H1 (cell line): ENCODE measurements around the gene HDLBP. TPM values are rescaled to one million over a fixed set of nuclear protein-coding genes. Genes with fewer than 3 reads are reported as not detected.

ENCODE experiments used
- CTCF ChIA-PET: fragments of 300-600 bp; sonication (Branson Sonifier 250); formaldehyde crosslinking; loops from one replicate; lab custom pipeline; 2021; ENCODE audit not compliant: partially characterized antibody; lab: Charles Lee
- POLR2A ChIA-PET: fragments of 300-600 bp; sonication (Branson Sonifier 250); formaldehyde crosslinking; loops from one replicate; lab custom pipeline; 2021; ENCODE audit warnings: inconsistent platforms; ENCODE audit not compliant: partially characterized antibody; lab: Charles Lee
- DNase-seq, 2 experiments: peaks; one replicate each; pipeline versions ENCODE4 v3.0.0 to v3.0.0-alpha.2; 2010 to 2022; ENCODE audit warnings: low spot score in 2 of 2, low read depth in 1 of 2, mixed read lengths in 1 of 2
- FAIRE-seq: peaks from 2 replicates; lab custom pipeline; 2011; peaks lifted over from hg19 to GRCh38; lab: Jason Lieb, UNC
- H2AFZ ChIP-seq: 2 replicates; pipeline ENCODE4 v1.8.1; 2012; ENCODE audit warnings: low read length, inconsistent platforms
- H2AK5ac ChIP-seq: 2 replicates; pipeline ENCODE4 v1.6.1; 2013; ENCODE audit warnings: low read depth, low read length
- H2BK120ac ChIP-seq: replicated peaks from 2 replicates; pipeline ENCODE3; 2013; ENCODE audit warnings: low read depth, low read length, inconsistent platforms
- H2BK12ac ChIP-seq: 2 replicates; pipeline ENCODE4 v1.6.1; 2013; ENCODE audit warnings: low read depth, low read length
- H2BK15ac ChIP-seq: 2 replicates; pipeline ENCODE4 v1.6.1; 2013; ENCODE audit warnings: low read length
- H2BK20ac ChIP-seq: 2 replicates; pipeline ENCODE4 v1.6.1; 2013; ENCODE audit warnings: low read length
- H2BK5ac ChIP-seq: 2 replicates; pipeline ENCODE4 v1.6.1; 2013; ENCODE audit warnings: low read depth, low read length
- H3K14ac ChIP-seq: 2 replicates; pipeline ENCODE4 v1.6.1; 2013; ENCODE audit warnings: inconsistent platforms; ENCODE audit not compliant: insufficient read length
- H3K18ac ChIP-seq: 2 replicates; pipeline ENCODE4 v1.6.1; 2013; ENCODE audit warnings: low read length; ENCODE audit errors: extremely low read depth
- H3K23ac ChIP-seq: 2 replicates; pipeline ENCODE4 v1.6.1; 2013; ENCODE audit warnings: inconsistent platforms; ENCODE audit not compliant: insufficient read length
- H3K23me2 ChIP-seq: 2 replicates; pipeline ENCODE4 v1.6.1; 2013; ENCODE audit warnings: low read depth, low read length
- H3K27ac ChIP-seq: 2 replicates; pipeline ENCODE4 v1.6.1; 2011; ENCODE audit warnings: low read depth, low read length, inconsistent platforms
- H3K27me3 ChIP-seq, 4 experiments: replicated peaks in 1 of 4; 1 replicate in 1 of 4; 2 replicates in 3 of 4; pipeline versions ENCODE4 v1.6.1 to v1.8.1; 2011 to 2013; ENCODE audit warnings: low read length in 3 of 4, mild to moderate bottlenecking in 3 of 4, inconsistent platforms in 2 of 4, mixed read lengths in 2 of 4, moderate library complexity in 1 of 4; ENCODE audit not compliant: control insufficient read depth in 3 of 4, insufficient read depth in 3 of 4; ENCODE audit errors: extremely low read depth in 1 of 4
- H3K36me3 ChIP-seq, 4 experiments: 2 replicates each; pipeline versions ENCODE4 v1.6.1 to v1.8.1; 2011 to 2013; ENCODE audit warnings: mild to moderate bottlenecking in 4 of 4, low read length in 3 of 4, moderate library complexity in 2 of 4, control low read depth in 1 of 4, inconsistent platforms in 1 of 4; ENCODE audit not compliant: insufficient read depth in 4 of 4, control insufficient read depth in 2 of 4
- H3K4ac ChIP-seq: replicated peaks from 2 replicates; pipeline ENCODE3; 2013; ENCODE audit warnings: low read length, low read depth, mixed read lengths, inconsistent platforms; ENCODE audit not compliant: insufficient read length
- H3K4me1 ChIP-seq, 4 experiments: replicated peaks in 1 of 4; 1 replicate in 1 of 4; 2 replicates in 3 of 4; pipeline versions ENCODE4 v1.6.1 to v1.8.1; 2011 to 2013; ENCODE audit warnings: low read length in 3 of 4, inconsistent platforms in 2 of 4, mixed read lengths in 1 of 4; ENCODE audit not compliant: insufficient read depth in 4 of 4, control insufficient read depth in 3 of 4
- H3K4me2 ChIP-seq, 2 experiments: 2 replicates each; pipeline versions ENCODE4 v1.6.1 to v1.8.1; 2011 to 2013; ENCODE audit warnings: low read depth in 2 of 2, low read length in 2 of 2, control low read depth in 1 of 2, inconsistent platforms in 1 of 2, mild to moderate bottlenecking in 1 of 2; ENCODE audit not compliant: insufficient read depth in 1 of 2
- H3K4me3 ChIP-seq, 4 experiments: fragments of 200-600, 300-600 bp in 1 of 4; sonication (generic), shearing (Covaris generic), sonication (Bioruptor Twin) in 1 of 4; 2 replicates each; pipeline versions ENCODE4 v1.5.1 to v1.8.1; 2011 to 2016; ENCODE audit warnings: low read length in 4 of 4, low read depth in 3 of 4, control low read depth in 2 of 4, inconsistent platforms in 2 of 4, mild to moderate bottlenecking in 2 of 4, mixed read lengths in 1 of 4, moderate library complexity in 1 of 4; ENCODE audit not compliant: insufficient read depth in 2 of 4; ENCODE audit errors: extremely low read depth in 1 of 4
- H3K56ac ChIP-seq: replicated peaks from 2 replicates; pipeline ENCODE3; 2013; ENCODE audit warnings: low read depth, mild to moderate bottlenecking, mixed read lengths, low read length, inconsistent platforms; ENCODE audit not compliant: insufficient read length
- H3K79me1 ChIP-seq: 2 replicates; pipeline ENCODE4 v1.6.1; 2013; ENCODE audit warnings: low read depth, low read length, control low read depth
- H3K79me2 ChIP-seq, 2 experiments: 2 replicates each; pipeline versions ENCODE4 v1.6.1 to v1.8.1; 2012 to 2013; ENCODE audit warnings: low read length in 2 of 2, mild to moderate bottlenecking in 2 of 2, inconsistent platforms in 1 of 2; ENCODE audit not compliant: insufficient read depth in 2 of 2, control insufficient read depth in 1 of 2
- H3K9ac ChIP-seq, 4 experiments: replicated peaks in 1 of 4; 1 replicate in 1 of 4; 2 replicates in 3 of 4; pipeline versions ENCODE4 v1.6.1 to v1.8.1; 2011 to 2013; ENCODE audit warnings: low read depth in 3 of 4, low read length in 3 of 4, control low read depth in 2 of 4, mild to moderate bottlenecking in 2 of 4, moderate library complexity in 2 of 4, inconsistent platforms in 1 of 4; ENCODE audit errors: extremely low read depth in 1 of 4
- H3K9me3 ChIP-seq, 2 experiments: 2 replicates each; pipeline versions ENCODE4 v1.6.1 to v1.8.1; 2012 to 2013; ENCODE audit warnings: mild to moderate bottlenecking in 2 of 2, moderate library complexity in 2 of 2, control low read depth in 1 of 2, inconsistent platforms in 1 of 2, low read depth in 1 of 2, low read length in 1 of 2, mixed read lengths in 1 of 2; ENCODE audit not compliant: insufficient read depth in 2 of 2
- H4K20me1 ChIP-seq, 2 experiments: replicated peaks in 1 of 2; 2 replicates each; pipeline versions ENCODE3 to v1.8.1; 2011 to 2013; ENCODE audit warnings: inconsistent platforms in 2 of 2, low read length in 2 of 2, mild to moderate bottlenecking in 1 of 2; ENCODE audit not compliant: insufficient read depth in 2 of 2, control insufficient read depth in 1 of 2
- H4K5ac ChIP-seq: 2 replicates; pipeline ENCODE4 v1.6.1; 2013; ENCODE audit warnings: low read length, low read depth, mixed read lengths, inconsistent platforms; ENCODE audit not compliant: insufficient read length
- H4K8ac ChIP-seq: 2 replicates; pipeline ENCODE4 v1.8.0; 2013; ENCODE audit warnings: mild to moderate bottlenecking, moderate library complexity, low read length, inconsistent platforms; ENCODE audit not compliant: insufficient read depth; ENCODE audit errors: extremely low read depth
- H4K91ac ChIP-seq: replicated peaks from 2 replicates; pipeline ENCODE3; 2013; ENCODE audit warnings: low read length, mixed read lengths, inconsistent platforms; ENCODE audit not compliant: insufficient read length
- BCL11A ChIP-seq, 2 experiments: IDR thresholded peaks; one replicate each; pipeline ENCODE4 v1.6.1; 2011; ENCODE audit warnings: low read depth in 2 of 2, low read length in 2 of 2, mild to moderate bottlenecking in 2 of 2
- JUN ChIP-seq: IDR thresholded peaks from 2 replicates; pipeline ENCODE4 v1.6.1; 2011; ENCODE audit warnings: low read depth, mild to moderate bottlenecking, improper control_type of control experiment, low read length
- NANOG ChIP-seq: IDR thresholded peaks from 2 replicates; pipeline ENCODE4 v1.6.1; 2011; ENCODE audit warnings: low read length, low read depth, mild to moderate bottlenecking, inconsistent platforms; ENCODE audit not compliant: insufficient read depth, poor library complexity, severe bottlenecking
- RAD21 ChIP-seq, 2 experiments: IDR thresholded peaks in 1 of 2; conservative IDR thresholded peaks in 1 of 2; 2 replicates each; pipeline ENCODE4 v1.6.1; 2011; ENCODE audit warnings: low read depth in 2 of 2, low read length in 2 of 2, improper control_type of control experiment in 1 of 2, inconsistent platforms in 1 of 2, mild to moderate bottlenecking in 1 of 2, moderate library complexity in 1 of 2
- SIN3A ChIP-seq, 2 experiments: IDR thresholded peaks in 1 of 2; conservative IDR thresholded peaks in 1 of 2; 2 replicates each; pipeline ENCODE4 v1.6.1; 2011 to 2012; ENCODE audit warnings: low read length in 2 of 2, improper control_type of control experiment in 1 of 2, low read depth in 1 of 2, mild to moderate bottlenecking in 1 of 2
- SP2 ChIP-seq: IDR thresholded peaks from 2 replicates; pipeline ENCODE4 v1.6.1; 2012; ENCODE audit warnings: mild to moderate bottlenecking, low read length, inconsistent platforms
- TAF1 ChIP-seq: IDR thresholded peaks from 2 replicates; pipeline ENCODE4 v1.6.1; 2011; ENCODE audit warnings: mild to moderate bottlenecking, low read depth, low read length
- TEAD4 ChIP-seq: IDR thresholded peaks from 2 replicates; pipeline ENCODE4 v1.6.1; 2012; ENCODE audit warnings: low read depth, low read length, inconsistent platforms, mixed read lengths
- WGBS, 2 experiments: shearing (Covaris generic) in 1 of 2; methylation state at CpG; one replicate each; pipeline versions ENCODE4 v1.1.6 to v1.1.7; 2013 to 2015; ENCODE audit warnings: low lambda C conversion rate in 2 of 2, mixed read lengths in 2 of 2, inconsistent platforms in 1 of 2, low coverage in 1 of 2, missing lambda C conversion rate in 1 of 2; ENCODE audit not compliant: insufficient replicate concordance in 2 of 2, insufficient coverage in 1 of 2, insufficient read length in 1 of 2; ENCODE audit errors: extremely low coverage in 1 of 2, missing lambda C conversion rate in 1 of 2; 5-methylcytosine and 5-hydroxymethylcytosine counted together
- polyA plus RNA-seq, 7 experiments: library from polyadenylated mRNA; depleted of rRNA in 3 of 7; stranded (reverse) in 5 of 7; unstranded in 2 of 7; fragments of >200 nt in 5 of 7; fragments of 200-250 nt in 2 of 7; gene quantifications; 1 replicate in 5 of 7; 2 replicates in 1 of 7; 4 replicates in 1 of 7; pipeline versions ENCODE4 v1.2.1 to v1.2.3, GENCODE V29; 2011 to 2013; ENCODE audit warnings: missing spikeins in 2 of 7, mixed read lengths in 2 of 7
- total RNA-seq: library from RNA; stranded (reverse); fragmentation: NEBNext Ultra II Directional; extraction: Animal tissue kit (Norgen Biotek cat#: 25700); gene quantifications from 2 replicates; pipeline ENCODE4 v1.2.1, GENCODE V29; 2021
- TF ChIP-seq, protein P1 (sequence below): IDR thresholded peaks from 2 replicates; pipeline ENCODE4 v1.6.1; 2012; ENCODE audit warnings: inconsistent platforms
- TF ChIP-seq, protein P2 (sequence below): IDR thresholded peaks from 2 replicates; pipeline ENCODE4 v1.6.1; 2012; ENCODE audit warnings: low read length, inconsistent platforms

The HDLBP gene
- total and polyA plus RNA-seq, 2 of the 8 experiments (the other 6 are each of a cell fraction or from before 2014, with no cell fraction given), result 185 to 360 TPM

DNA sequence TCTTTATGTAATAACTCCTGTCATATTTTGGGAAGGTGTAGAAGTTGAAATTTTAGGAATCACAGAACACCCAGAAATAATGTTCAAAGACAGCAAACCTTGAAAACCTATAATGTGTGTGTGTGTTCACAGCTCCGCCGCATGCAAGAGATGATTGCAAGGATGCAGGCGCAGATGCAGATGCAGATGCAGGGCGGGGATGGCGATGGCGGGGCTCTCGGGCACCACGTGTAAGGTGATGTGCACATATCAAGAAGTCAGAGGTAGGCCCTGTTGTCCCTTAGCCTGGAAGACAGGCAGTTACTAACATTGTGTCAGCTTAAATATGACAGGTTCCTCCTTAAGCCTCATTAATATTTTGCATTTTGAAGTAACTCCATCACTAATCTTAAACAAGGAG, 34.5 kb upstream of the HDLBP start:
- ChIA-PET CTCF (interaction anchor here (0.8 to 1.3 kb wide), 4 partner anchors 14 to 47 kb away, joined by 3 to 4 read pairs (median 3); no protein-coding TSS in a partner anchor), POLR2A (interaction anchor here (1.2 kb wide), 1 partner anchor 35 kb away, joined by 4 read pairs; the partner anchor contains the start of genes HDLBP and SEPTIN2)
- Histone ChIP-seq H3K23ac (no peak overlapping the region), H2BK120ac (no peak overlapping the region), H3K14ac (no peak overlapping the region), H3K23me2 (peaks cover under 1% of the 10 kb centered on the region; the same call in 1 of the 2 replicates), H2BK15ac (no peak overlapping the region), H3K4me1 (peaks cover 1 to 7% (median 4%) of the 10 kb centered on the region in 4 experiments; a peak in 6 of 7 replicates), H2BK5ac (no peak overlapping the region), H4K8ac (no peak overlapping the region), H2AK5ac (no peak overlapping the region), H4K20me1 (peaks cover 0 to 7% of the 10 kb centered on the region in 2 experiments), H2BK12ac (no peak overlapping the region), H2AFZ (no peak overlapping the region), H4K91ac (no peak overlapping the region), H3K9ac (no peak overlapping the region), H2BK20ac (no peak overlapping the region; the same call in 1 of the 2 replicates), H3K27ac (no peak overlapping the region), H3K56ac (no peak overlapping the region), H3K36me3 (peaks cover 34 to 88% (median 75%) of the 10 kb centered on the region in 4 experiments), H3K18ac (no peak overlapping the region), H3K79me2 (no peaks in the 10 kb centered on the region), H3K4me3 (no peak overlapping the region), H3K27me3 (no peaks in the 10 kb centered on the region), H3K4me2 (no peak overlapping the region), H3K4ac (no peak overlapping the region), H3K9me3 (no peaks in the 10 kb centered on the region), H4K5ac (no peak overlapping the region), H3K79me1 (no peaks in the 10 kb centered on the region)
- FAIRE-seq, result no peak
- 94% methylated on average over 8 of the region's 8 CpGs; no CpG with 5 or more reads in 1 of the 2 experiments for WGBS, 2 experiments
- DNase-seq, result no peak
- no peak for TF ChIP-seq SP2
- no peak for TF ChIP-seq TEAD4
- no peak for TF ChIP-seq SIN3A (conservative IDR thresholded peaks at IDR 0.05 in 1 of 2, IDR thresholded peaks at IDR 0.05 in 1 of 2; ENCODE audit: low read depth in 1 of 2, low read length in 2 of 2)
- TF ChIP-seq, protein P1, sequence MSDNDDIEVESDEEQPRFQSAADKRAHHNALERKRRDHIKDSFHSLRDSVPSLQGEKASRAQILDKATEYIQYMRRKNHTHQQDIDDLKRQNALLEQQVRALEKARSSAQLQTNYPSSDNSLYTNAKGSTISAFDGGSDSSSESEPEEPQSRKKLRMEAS, result no peak
- TF ChIP-seq, protein P2, sequence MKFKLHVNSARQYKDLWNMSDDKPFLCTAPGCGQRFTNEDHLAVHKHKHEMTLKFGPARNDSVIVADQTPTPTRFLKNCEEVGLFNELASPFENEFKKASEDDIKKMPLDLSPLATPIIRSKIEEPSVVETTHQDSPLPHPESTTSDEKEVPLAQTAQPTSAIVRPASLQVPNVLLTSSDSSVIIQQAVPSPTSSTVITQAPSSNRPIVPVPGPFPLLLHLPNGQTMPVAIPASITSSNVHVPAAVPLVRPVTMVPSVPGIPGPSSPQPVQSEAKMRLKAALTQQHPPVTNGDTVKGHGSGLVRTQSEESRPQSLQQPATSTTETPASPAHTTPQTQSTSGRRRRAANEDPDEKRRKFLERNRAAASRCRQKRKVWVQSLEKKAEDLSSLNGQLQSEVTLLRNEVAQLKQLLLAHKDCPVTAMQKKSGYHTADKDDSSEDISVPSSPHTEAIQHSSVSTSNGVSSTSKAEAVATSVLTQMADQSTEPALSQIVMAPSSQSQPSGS, result no peak
- no peak for TF ChIP-seq NANOG
- TF ChIP-seq JUN, result no peak
- no peak for TF ChIP-seq TAF1
- TF ChIP-seq BCL11A (IDR thresholded peaks at IDR 0.05; ENCODE audit: low read depth in 2 of 2, low read length in 2 of 2), result no peak
- no peak for TF ChIP-seq RAD21 (IDR thresholded peaks at IDR 0.05 in 1 of 2, conservative IDR thresholded peaks at IDR 0.05 in 1 of 2; ENCODE audit: low read depth in 2 of 2, low read length in 2 of 2)
